Karpas-422 (cell line): ENCODE results near the gene OR13C3. TPM values are rescaled to one million over a fixed set of nuclear protein-coding genes. Genes with fewer than 3 reads are reported as not detected.

Experiments
- DNase-seq: peaks from one replicate; pipeline ENCODE4 v3.0.0-alpha.2; 2015
- H2AFZ ChIP-seq: fragments of 200-600 bp; sonication (generic); 2 replicates; pipeline ENCODE4 v1.6.1; 2014; ENCODE audit warnings: antibody characterized with exemption, low read length, mixed read lengths
- H3K27ac ChIP-seq: fragments of 200-600 bp; sonication (generic); 2 replicates; pipeline ENCODE4 v1.5.1; 2014; ENCODE audit warnings: mild to moderate bottlenecking, low read length, moderate library complexity
- H3K27me3 ChIP-seq: fragments of 200-600 bp; sonication (generic); 2 replicates; pipeline ENCODE4 v1.6.1; 2014; ENCODE audit warnings: low read length, mixed read lengths
- H3K36me3 ChIP-seq: fragments of 200-600 bp; sonication (generic); 2 replicates; pipeline ENCODE4 v1.6.1; 2014; ENCODE audit warnings: low read length, mixed read lengths; ENCODE audit not compliant: insufficient read depth
- H3K4me1 ChIP-seq: fragments of 200-600 bp; sonication (generic); 2 replicates; pipeline ENCODE4 v1.6.1; 2014; ENCODE audit warnings: mild to moderate bottlenecking, low read length, mixed read lengths
- H3K4me2 ChIP-seq: fragments of 200-600 bp; sonication (generic); 2 replicates; pipeline ENCODE4 v1.6.1; 2014; ENCODE audit warnings: low read length, low read depth, mild to moderate bottlenecking; ENCODE audit not compliant: poor library complexity, severe bottlenecking
- H3K4me3 ChIP-seq: fragments of 200-600 bp; sonication (generic); 2 replicates; pipeline ENCODE4 v1.5.1; 2014; ENCODE audit warnings: mild to moderate bottlenecking, antibody characterized with exemption, low read length, mixed read lengths
- H3K79me2 ChIP-seq: fragments of 200-600 bp; sonication (generic); 2 replicates; pipeline ENCODE4 v1.6.1; 2014; ENCODE audit warnings: mild to moderate bottlenecking, low read length, mixed read lengths
- H3K9ac ChIP-seq: fragments of 200-600 bp; sonication (generic); 2 replicates; pipeline ENCODE4 v1.6.0; 2014; ENCODE audit warnings: low read length
- H3K9me2 ChIP-seq: fragments of 200-600 bp; sonication (generic), shearing (Covaris generic); replicated peaks from 2 replicates; pipeline ENCODE4 v1.6.0; 2014; ENCODE audit warnings: mild to moderate bottlenecking, low read length, moderate library complexity; ENCODE audit not compliant: insufficient read depth
- H3K9me3 ChIP-seq: fragments of 300-700, 200-600 bp; sonication (generic); 2 replicates; pipeline ENCODE4 v1.6.1; 2014; ENCODE audit warnings: low read length, mixed read lengths
- H4K20me1 ChIP-seq: fragments of 200-600 bp; sonication (generic); 2 replicates; pipeline ENCODE4 v1.6.1; 2014; ENCODE audit warnings: mild to moderate bottlenecking, antibody characterized with exemption, low read length, low read depth; ENCODE audit not compliant: insufficient read depth
- total RNA-seq: library from RNA; depleted of rRNA; stranded (reverse); fragments of >200 nt; shearing (Covaris generic); gene quantifications from 2 replicates; pipeline ENCODE4 v1.2.3, GENCODE V29; 2014; ENCODE audit warnings: low replicate concordance; rRNA removed

The OR13C3 gene
- total RNA-seq, 1 experiment from 2014 or later, result not detected

DNA sequence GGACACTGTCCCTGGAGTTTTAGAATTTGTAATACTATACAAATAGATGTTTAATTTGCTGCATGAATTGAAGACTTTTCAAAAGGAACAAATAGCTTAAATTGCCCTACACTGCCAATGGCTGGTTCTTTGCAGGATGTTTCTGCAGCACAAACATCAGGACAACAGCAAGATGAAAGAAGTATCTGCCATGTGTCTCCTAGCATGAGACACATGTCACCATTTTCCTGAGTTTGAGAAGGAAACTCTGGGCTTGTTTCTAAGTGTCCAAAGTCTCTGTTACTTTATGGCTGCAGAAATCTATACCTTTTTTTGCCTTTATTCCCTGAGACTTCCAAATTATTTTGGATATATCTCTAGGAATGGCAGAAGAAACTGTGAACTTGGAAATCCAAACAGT lies 33.2 kb downstream of the OR13C3 start:
- Histone ChIP-seq H3K4me1 (no peaks in the 10 kb centered on the region), H3K9ac (no peak overlapping the region), H3K79me2 (no peaks in the 10 kb centered on the region), H3K9me2 (no peaks in the 10 kb centered on the region), H3K4me2 (no peak overlapping the region), H3K27me3 (no peaks in the 10 kb centered on the region), H3K36me3 (no peaks in the 10 kb centered on the region), H4K20me1 (no peaks in the 10 kb centered on the region), H2AFZ (no peak overlapping the region), H3K4me3 (no peak overlapping the region), H3K9me3 (no peaks in the 10 kb centered on the region), H3K27ac (no peak overlapping the region)
- DNase-seq, result no peak

- Histone ChIP-seq H3K4me3 (no peak overlapping the region), H3K4me2 (no peak overlapping the region), H3K27ac (no peak overlapping the region), H3K4me1 (peaks cover 5% of the 10 kb centered on the region), H3K9me2 (no peaks in the 10 kb centered on the region), H3K36me3 (no peaks in the 10 kb centered on the region), H3K79me2 (no peaks in the 10 kb centered on the region), H3K9me3 (no peaks in the 10 kb centered on the region), H2AFZ (no peak overlapping the region), H4K20me1 (no peaks in the 10 kb centered on the region), H3K27me3 (no peaks in the 10 kb centered on the region), H3K9ac (no peak overlapping the region)
- peak; percentile 63 for DNase-seq
Measured at GRCh38 chr9:104494808-104495207, 41.8 kb downstream of the OR13C3 start.

Other genes starting within 250 kb of the OR13C3 start
- not detected in 2 replicates for gene OR13F1, start 32.6 kb downstream of the OR13C3 start, total RNA-seq
- not detected in 2 replicates for gene OR13C4, start 9.6 kb downstream of the OR13C3 start, total RNA-seq
- gene OR13C8, start 32.3 kb upstream of the OR13C3 start, total RNA-seq, result not detected in 2 replicates
- gene OR13C5, start 62.6 kb upstream of the OR13C3 start, total RNA-seq, result not detected in 2 replicates
- not detected in 2 replicates for gene OR13C2, start 68.8 kb upstream of the OR13C3 start, total RNA-seq
- not detected in 2 replicates for gene OR13C9, start 81.3 kb upstream of the OR13C3 start, total RNA-seq
- not detected in 2 replicates for gene OR13D1, start 157.7 kb upstream of the OR13C3 start, total RNA-seq
- 7.6 and 20.3 TPM in 2 replicates for gene NIPSNAP3A, start 210.8 kb upstream of the OR13C3 start, total RNA-seq
- 0.29 and 0.71 TPM in 2 replicates for gene NIPSNAP3B, start 227.3 kb upstream of the OR13C3 start, total RNA-seq